SU-DHL-6 (cell line): ENCODE results near the gene RIPPLY3.

Source experiments
- H2AFZ ChIP-seq: fragments of 200-600 bp; sonication (generic); 2 replicates; pipeline ENCODE4 v1.6.1; 2014; ENCODE audit warnings: low read depth, mild to moderate bottlenecking, moderate library complexity, mixed read lengths, antibody characterized with exemption, low read length; ENCODE audit not compliant: severe bottlenecking
- H3F3A ChIP-seq: fragments of 200-600 bp; shearing (Covaris generic); 2 replicates; pipeline ENCODE4 v1.6.0; 2016; ENCODE audit warnings: antibody characterized with exemption, mild to moderate bottlenecking; ENCODE audit not compliant: insufficient read depth
- H3K27ac ChIP-seq: fragments of 200-600 bp; sonication (generic); 2 replicates; pipeline ENCODE4 v1.5.1; 2016; ENCODE audit warnings: low read depth, mild to moderate bottlenecking, low read length, moderate library complexity, mixed read lengths
- H3K27me3 ChIP-seq: fragments of 200-600 bp; sonication (generic), shearing (Covaris generic); 2 replicates; pipeline ENCODE4 v1.6.0; 2014; ENCODE audit warnings: mild to moderate bottlenecking, low read length
- H3K36me3 ChIP-seq: fragments of 200-600 bp; sonication (generic); 2 replicates; pipeline ENCODE4 v1.6.1; 2014; ENCODE audit warnings: mild to moderate bottlenecking, low read length, mixed read lengths
- H3K4me2 ChIP-seq: fragments of 300-600, 200-600 bp; shearing (Covaris generic), sonication (generic); 2 replicates; pipeline ENCODE4 v1.6.0; 2014; ENCODE audit warnings: low read length, low read depth, mild to moderate bottlenecking; ENCODE audit not compliant: poor library complexity, severe bottlenecking
- H3K4me3 ChIP-seq: fragments of 200-600 bp; sonication (generic); 2 replicates; pipeline ENCODE4 v1.5.1; 2014; ENCODE audit warnings: antibody characterized with exemption, low read length, mild to moderate bottlenecking, mixed read lengths; ENCODE audit not compliant: insufficient read depth, poor library complexity, severe bottlenecking
- H3K79me2 ChIP-seq: fragments of 200-600 bp; sonication (generic); 2 replicates; pipeline ENCODE4 v1.6.1; 2014; ENCODE audit warnings: mild to moderate bottlenecking, low read length, moderate library complexity; ENCODE audit not compliant: insufficient read depth
- H3K9ac ChIP-seq: fragments of 200-600 bp; sonication (generic); 2 replicates; pipeline ENCODE4 v1.7.0; 2014; ENCODE audit warnings: mild to moderate bottlenecking, low read length
- H3K9me2 ChIP-seq: fragments of 200-600 bp; sonication (generic); replicated peaks from 2 replicates; pipeline ENCODE4 v1.6.1; 2014; ENCODE audit warnings: low read length; ENCODE audit not compliant: insufficient read depth
- H3K9me3 ChIP-seq: fragments of 200-600 bp; sonication (generic); 2 replicates; pipeline ENCODE4 v1.6.1; 2014; ENCODE audit warnings: low read length, mixed read lengths; ENCODE audit not compliant: insufficient read depth
- H4K20me1 ChIP-seq: fragments of 200-600 bp; sonication (generic); 2 replicates; pipeline ENCODE4 v1.6.1; 2014; ENCODE audit warnings: low read depth, mild to moderate bottlenecking, antibody characterized with exemption, low read length, moderate library complexity, mixed read lengths
- CTCF ChIP-seq: fragments of 200-600 bp; sonication (generic); IDR thresholded peaks from one replicate; pipeline ENCODE4 v1.5.1; 2017; ENCODE audit warnings: antibody characterized with exemption, mild to moderate bottlenecking, low read length, moderate library complexity; ENCODE audit not compliant: insufficient read depth, poor library complexity, severe bottlenecking
- EZH2phosphoT487 ChIP-seq: fragments of 200-600 bp; sonication (generic), shearing (Covaris generic); conservative IDR thresholded peaks from 2 replicates; pipeline ENCODE4 v1.6.1; 2018; ENCODE audit warnings: mild to moderate bottlenecking, antibody characterized with exemption, low read length, moderate library complexity, mixed read lengths

Gene RIPPLY3

GRCh38 chr21:36962098-36962780 lies 44.3 kb upstream of the RIPPLY3 start:
- H3K9ac ChIP-seq: no peak overlapping the region
- peaks cover 6% of the 10 kb centered on the region for H3F3A ChIP-seq
- H3K4me3 ChIP-seq: no peak overlapping the region
- TF ChIP-seq EZH2phosphoT487 (no peak), CTCF (no peak)
- no peaks in the 10 kb centered on the region for H3K9me3 ChIP-seq
- no peak overlapping the region for H3K4me2 ChIP-seq
- H3K9me2 ChIP-seq: no peaks in the 10 kb centered on the region
- H4K20me1 ChIP-seq: no peaks in the 10 kb centered on the region
- H2AFZ ChIP-seq: no peak overlapping the region
- no peaks in the 10 kb centered on the region for H3K79me2 ChIP-seq
- no peaks in the 10 kb centered on the region for H3K36me3 ChIP-seq
- no peak overlapping the region for H3K27ac ChIP-seq
- H3K27me3 ChIP-seq: no peaks in the 10 kb centered on the region

- peak overlapping the region; percentile 73 for H3K4me2 ChIP-seq
- no peaks in the 10 kb centered on the region for H4K20me1 ChIP-seq
- H3K4me3 ChIP-seq: no peak overlapping the region
- H3F3A ChIP-seq: peaks cover 9% of the 10 kb centered on the region
- no peaks in the 10 kb centered on the region for H3K79me2 ChIP-seq
- H3K27me3 ChIP-seq: no peaks in the 10 kb centered on the region
- no peaks in the 10 kb centered on the region for H3K9me2 ChIP-seq
- H3K9ac ChIP-seq: no peak overlapping the region
- H3K27ac ChIP-seq: no peak overlapping the region
- no peaks in the 10 kb centered on the region for H3K36me3 ChIP-seq
- no peak overlapping the region for H2AFZ ChIP-seq
- H3K9me3 ChIP-seq: no peaks in the 10 kb centered on the region
- TF ChIP-seq EZH2phosphoT487 (no peak), CTCF (no peak)
These were observed 42.1 kb upstream of the RIPPLY3 start for GRCh38 chr21:36964398-36964797.

- H3K79me2 ChIP-seq: no peaks in the 10 kb centered on the region
- H3K27ac ChIP-seq: peak overlapping the region; percentile 75; the same call in 1 of the 2 replicates
- H3K9me3 ChIP-seq: no peaks in the 10 kb centered on the region
- H2AFZ ChIP-seq: peak overlapping the region; percentile 90
- peak overlapping the region; percentile 97 for H3K9ac ChIP-seq
- peak overlapping the region; percentile 73 for H3K4me2 ChIP-seq
- H3K4me3 ChIP-seq: peak overlapping the region; percentile 99
- TF ChIP-seq EZH2phosphoT487 (no peak), CTCF (no peak)
- H3K27me3 ChIP-seq: no peaks in the 10 kb centered on the region
- H4K20me1 ChIP-seq: no peaks in the 10 kb centered on the region
- no peaks in the 10 kb centered on the region for H3K36me3 ChIP-seq
- H3K9me2 ChIP-seq: no peaks in the 10 kb centered on the region
- H3F3A ChIP-seq: peaks cover 9% of the 10 kb centered on the region
These were observed 41.4 kb upstream of the RIPPLY3 start for GRCh38 chr21:36964827-36965719.
